Iris pigment epithelial cell (primary cell): ENCODE results near the gene PDLIM3.
"Not testable (repeated sequence)": the region's sequence is repeated elsewhere in the genome, so short reads cannot be mapped to it uniquely, and the experiment has no call there.

Source experiments
- DNase-seq: peaks from one replicate; pipeline ENCODE4 v3.0.0-alpha.2; 2011; ENCODE audit warnings: low read depth

Gene PDLIM3

GRCh38 chr4:185518494-185518893 lies 16.8 kb downstream of the PDLIM3 start:
- no peak for DNase-seq

GRCh38 chr4:185518069-185518468 lies 17.2 kb downstream of the PDLIM3 start:
- no peak for DNase-seq

GRCh38 chr4:185515248-185515647 lies 20.1 kb downstream of the PDLIM3 start:
- DNase-seq = no peak

- no peak for DNase-seq
Observed at GRCh38 chr4:185514182-185514697, 21.1 kb downstream of the PDLIM3 start.

GRCh38 chr4:185513489-185514181 lies 21.7 kb downstream of the PDLIM3 start:
- peak; percentile 97 for DNase-seq

GRCh38 chr4:185512516-185512915 lies 22.8 kb downstream of the PDLIM3 start:
- DNase-seq = peak; percentile 83

GRCh38 chr4:185511243-185511642 lies 24.1 kb downstream of the PDLIM3 start:
- not testable (repeated sequence) for DNase-seq

- DNase-seq = no peak
Observed at GRCh38 chr4:185510806-185511205, 24.5 kb downstream of the PDLIM3 start.

- no peak for DNase-seq
Observed at GRCh38 chr4:185508181-185508580, 27.1 kb downstream of the PDLIM3 start.

- no peak for DNase-seq
Observed at GRCh38 chr4:185506422-185506821, 28.9 kb downstream of the PDLIM3 start.

GRCh38 chr4:185504098-185505047 lies 30.9 kb downstream of the PDLIM3 start:
- DNase-seq = no peak

GRCh38 chr4:185502386-185502785 lies 32.9 kb downstream of the PDLIM3 start:
- DNase-seq = no peak

- no peak for DNase-seq
Observed at GRCh38 chr4:185500576-185500975, 34.7 kb downstream of the PDLIM3 start.

- no peak for DNase-seq
Observed at GRCh38 chr4:185500035-185500434, 35.3 kb downstream of the PDLIM3 start.

- DNase-seq = no peak
Observed at GRCh38 chr4:185488650-185489049, 46.7 kb downstream of the PDLIM3 start.

GRCh38 chr4:185481401-185481800 lies 53.9 kb downstream of the PDLIM3 start:
- no peak for DNase-seq

GRCh38 chr4:185480016-185480732 lies 55.1 kb downstream of the PDLIM3 start:
- no peak for DNase-seq

- peak; percentile 42 for DNase-seq
Observed at GRCh38 chr4:185479507-185479971, 55.8 kb downstream of the PDLIM3 start.

GRCh38 chr4:185473247-185473646 lies 62.1 kb downstream of the PDLIM3 start:
- no peak for DNase-seq

GRCh38 chr4:185472103-185472542 lies 63.2 kb downstream of the PDLIM3 start:
- no peak for DNase-seq

- DNase-seq = peak; percentile 94
Observed at GRCh38 chr4:185471235-185472102, 63.8 kb downstream of the PDLIM3 start, which contains the start of gene CCDC110. TSS of gene CCDC110 (minus strand) at chr4:185471733. CDS start at chr4:185471683, 50 bp downstream.
